Measurements from ENCODE around the gene MCC. TPM values are rescaled to one million over a fixed set of nuclear protein-coding genes. Genes with fewer than 3 reads are reported as not detected.

Gene MCC
- total and polyA plus RNA-seq, 2 of the 4 experiments (the other 2 are of a cell fraction), result 5.0 to 20.6 TPM

GRCh38 chr5:113048931-113049330 lies 439.3 kb downstream of the MCC start:
- Histone ChIP-seq H3K79me1 (ENCODE audit: low read depth in 1 of 2, low read length in 2 of 2) (peaks cover 0 to 7% of the 10 kb centered on the region in 2 experiments; a peak in 2 of 4 replicates), H3K36me3 (ENCODE audit: control insufficient read depth, insufficient read depth, low read length) (peaks cover 55% of the 10 kb centered on the region), H3K27ac (ENCODE audit: insufficient read depth, low read length) (no peak overlapping the region), H3K4ac (ENCODE audit: low read depth, low read length) (no peak overlapping the region), H2BK120ac (ENCODE audit: low read depth, low read length) (no peak overlapping the region), H3K23ac (ENCODE audit: low read depth, low read length) (no peak overlapping the region), H3K9me3 (ENCODE audit: control insufficient read depth, insufficient read depth, low read length) (no peaks in the 10 kb centered on the region), H4K5ac (ENCODE audit: low read depth, low read length) (no peak overlapping the region), H3K27me3 (ENCODE audit: control insufficient read depth, insufficient read depth, low read length) (no peaks in the 10 kb centered on the region), H3K4me2 (ENCODE audit: low read depth, low read length) (no peak overlapping the region), H4K91ac (ENCODE audit: insufficient read depth, low read depth, low read length) (no peak overlapping the region), H3K9ac (ENCODE audit: low read depth, low read length) (no peak overlapping the region), H2AK9ac (replicated peaks; ENCODE audit: low read depth, low read length, poor library complexity) (no peak overlapping the region), H3K18ac (ENCODE audit: low read depth, low read length) (no peak overlapping the region), H3K4me3 (ENCODE audit: insufficient read depth, low read depth, low read length) (no peak overlapping the region), H3K56ac (ENCODE audit: extremely low read depth, insufficient read depth, low read length) (no peak overlapping the region), H2AFZ (replicated peaks; ENCODE audit: low read length, poor library complexity) (no peak overlapping the region), H2BK5ac (ENCODE audit: low read depth, low read length, poor library complexity, severe bottlenecking) (no peak overlapping the region), H2AK5ac (ENCODE audit: low read depth, low read length) (no peak overlapping the region), H4K8ac (ENCODE audit: low read depth in 2 of 2, low read length in 2 of 2) (no peak overlapping the region), H2BK15ac (ENCODE audit: low read depth, low read length) (no peak overlapping the region), H4K20me1 (ENCODE audit: insufficient read depth, low read length) (no peaks in the 10 kb centered on the region), H3K4me1 (ENCODE audit: control insufficient read depth, insufficient read depth, low read length) (peaks cover 18% of the 10 kb centered on the region), H2BK20ac (ENCODE audit: low read depth, low read length) (no peak overlapping the region), H3K14ac (replicated peaks; ENCODE audit: low read depth, low read length) (no peak overlapping the region), H3K9me1 (ENCODE audit: insufficient read depth, low read length) (peaks cover 34% of the 10 kb centered on the region)
- dilution Hi-C loops (cut with HindIII; ENCODE audit: low sequenced_read_pairs, unreplicated experiment), result no loop called here
- TF ChIP-seq ELK1 (IDR thresholded peaks at IDR 0.05; ENCODE audit: borderline replicate concordance, low read depth, low read length), result no peak
- TF ChIP-seq RCOR1 (IDR thresholded peaks at IDR 0.05; ENCODE audit: insufficient replicate concordance, low read length), result no peak
- no peak for TF ChIP-seq RAD21 (IDR thresholded peaks at IDR 0.05; ENCODE audit: low read length)
- TF ChIP-seq MXI1 (IDR thresholded peaks at IDR 0.05; ENCODE audit: borderline replicate concordance, low read depth, low read length), result no peak
- no peak for TF ChIP-seq CHD1 (IDR thresholded peaks at IDR 0.05; ENCODE audit: low read depth, low read length)
- TF ChIP-seq USF2 (IDR thresholded peaks at IDR 0.05; ENCODE audit: low read depth, low read length), result no peak
- no peak for TF ChIP-seq CEBPB (IDR thresholded peaks at IDR 0.05; ENCODE audit: low read depth, low read length)
- no peak for TF ChIP-seq RFX5 (IDR thresholded peaks at IDR 0.05; ENCODE audit: low read depth, low read length)
- TF ChIP-seq MAZ (IDR thresholded peaks at IDR 0.05; ENCODE audit: borderline replicate concordance, low read depth, low read length), result no peak
- no peak for TF ChIP-seq FOS (IDR thresholded peaks at IDR 0.05; ENCODE audit: low read depth, low read length)
- no peak for TF ChIP-seq SMC3 (IDR thresholded peaks at IDR 0.05; ENCODE audit: low read depth, low read length)
- TF ChIP-seq MAFK (IDR thresholded peaks at IDR 0.05; ENCODE audit: low read depth, low read length), result no peak
- TF ChIP-seq POLR2A (IDR thresholded peaks at IDR 0.05; ENCODE audit: low read depth, low read length), result no peak
- POLR2A ChIA-PET (ENCODE audit: unreplicated experiment), result no interaction called here
- in situ Hi-C loops (cut with MboI; ENCODE audit: low sequenced_read_pairs), result no loop called here
- no peak for ATAC-seq (ENCODE audit: low read depth)
- WGBS, 2 experiments (ENCODE audit: extremely low coverage in 2 of 2, insufficient read length in 1 of 2), result 60% methylated on average over 1 of the region's 10 CpGs; no CpG with 5 or more reads in 1 of the 2 experiments
- BruUV-seq (replicated peaks), result no TSS peak
- CTCF ChIA-PET, result no interaction called here
- no peak for DNase-seq
- intact Hi-C loops (cut with micrococcal nuclease), result no loop called here
